Measurements from ENCODE around the gene ARID4A. TPM values are rescaled to one million over a fixed set of nuclear protein-coding genes. Genes with fewer than 3 reads are reported as not detected.

Gene ARID4A
- total and polyA plus RNA-seq, 2 of the 13 experiments (the other 11 are each of a cell fraction or from before 2014, with no cell fraction given) = 7.2 to 9.7 TPM

DNA sequence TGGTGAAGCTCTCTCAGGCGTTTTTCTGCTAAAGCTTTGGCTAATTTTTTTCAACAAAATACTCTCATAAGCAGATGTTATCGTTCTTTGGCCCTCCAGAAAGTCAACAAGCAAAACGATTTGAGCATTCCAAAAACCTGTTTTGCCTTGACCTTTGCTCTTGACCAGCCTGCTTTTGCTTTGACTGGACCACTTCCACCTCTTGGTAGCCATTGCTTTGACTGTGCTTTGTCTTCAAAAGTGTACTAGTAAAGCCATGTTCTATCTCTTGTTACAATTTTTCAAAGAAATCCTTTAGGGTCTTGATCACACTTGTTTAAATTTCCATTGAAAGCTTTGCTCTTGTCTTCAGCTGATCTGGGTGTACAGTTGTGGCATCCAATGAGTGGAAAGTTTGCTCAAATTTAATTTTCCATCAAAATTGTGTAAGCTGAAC, 10.7 kb upstream of the ARID4A start (continued):
- TF ChIP-seq E2F1 (CRISPR knock-in tag; IDR thresholded peaks at IDR 0.05) (no peak), NFATC3 (CRISPR knock-in tag; IDR thresholded peaks at IDR 0.05) (no peak), ZNF512 (CRISPR knock-in tag; IDR thresholded peaks at IDR 0.05) (no peak), ZNF30 (CRISPR knock-in tag; IDR thresholded peaks at IDR 0.05) (no peak), REL (CRISPR knock-in tag; conservative IDR thresholded peaks at IDR 0.05) (no peak), RAD21 (CRISPR knock-in tag; IDR thresholded peaks at IDR 0.05) (0 out of 2 replicates have a peak, but pooled peaks have one; percentile 27), NCOA2 (CRISPR knock-in tag; IDR thresholded peaks at IDR 0.05) (peak; percentile 85), SUZ12 (IDR thresholded peaks at IDR 0.05; ENCODE audit: low read depth, low read length) (no peak), ATF7-NPFF (CRISPR knock-in tag; IDR thresholded peaks at IDR 0.05; ENCODE audit: low read depth) (no peak), TRIM22 (IDR thresholded peaks at IDR 0.05) (no peak), ZIK1 (CRISPR knock-in tag; IDR thresholded peaks at IDR 0.05; ENCODE audit: borderline replicate concordance, low read depth) (no peak), PAF1 (CRISPR knock-in tag; IDR thresholded peaks at IDR 0.05) (no peak), SRSF1 (optimal IDR thresholded peaks at IDR 0.05; ENCODE audit: low read depth, low read length) (no peak), GPN1 (CRISPR knock-in tag; IDR thresholded peaks at IDR 0.05; ENCODE audit: borderline replicate concordance) (no peak)
- TF ChIP-seq, protein P1, sequence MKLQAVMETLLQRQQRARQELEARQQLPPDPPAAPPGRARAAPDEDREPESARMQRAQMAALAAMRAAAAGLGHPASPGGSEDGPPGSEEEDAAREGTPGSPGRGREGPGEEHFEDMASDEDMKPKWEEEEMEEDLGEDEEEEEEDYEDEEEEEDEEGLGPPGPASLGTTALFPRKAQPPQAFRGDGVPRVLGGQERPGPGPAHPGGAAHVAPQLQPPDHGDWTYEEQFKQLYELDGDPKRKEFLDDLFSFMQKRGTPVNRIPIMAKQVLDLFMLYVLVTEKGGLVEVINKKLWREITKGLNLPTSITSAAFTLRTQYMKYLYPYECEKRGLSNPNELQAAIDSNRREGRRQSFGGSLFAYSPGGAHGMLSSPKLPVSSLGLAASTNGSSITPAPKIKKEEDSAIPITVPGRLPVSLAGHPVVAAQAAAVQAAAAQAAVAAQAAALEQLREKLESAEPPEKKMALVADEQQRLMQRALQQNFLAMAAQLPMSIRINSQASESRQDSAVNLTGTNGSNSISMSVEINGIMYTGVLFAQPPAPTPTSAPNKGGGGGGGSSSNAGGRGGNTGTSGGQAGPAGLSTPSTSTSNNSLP (IDR thresholded peaks at IDR 0.05; ENCODE audit: low read depth, low read length) = no peak
- TF ChIP-seq, protein P2, sequence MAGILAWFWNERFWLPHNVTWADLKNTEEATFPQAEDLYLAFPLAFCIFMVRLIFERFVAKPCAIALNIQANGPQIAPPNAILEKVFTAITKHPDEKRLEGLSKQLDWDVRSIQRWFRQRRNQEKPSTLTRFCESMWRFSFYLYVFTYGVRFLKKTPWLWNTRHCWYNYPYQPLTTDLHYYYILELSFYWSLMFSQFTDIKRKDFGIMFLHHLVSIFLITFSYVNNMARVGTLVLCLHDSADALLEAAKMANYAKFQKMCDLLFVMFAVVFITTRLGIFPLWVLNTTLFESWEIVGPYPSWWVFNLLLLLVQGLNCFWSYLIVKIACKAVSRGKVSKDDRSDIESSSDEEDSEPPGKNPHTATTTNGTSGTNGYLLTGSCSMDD (CRISPR knock-in tag; IDR thresholded peaks at IDR 0.05) = no peak
- TF ChIP-seq, protein P3, sequence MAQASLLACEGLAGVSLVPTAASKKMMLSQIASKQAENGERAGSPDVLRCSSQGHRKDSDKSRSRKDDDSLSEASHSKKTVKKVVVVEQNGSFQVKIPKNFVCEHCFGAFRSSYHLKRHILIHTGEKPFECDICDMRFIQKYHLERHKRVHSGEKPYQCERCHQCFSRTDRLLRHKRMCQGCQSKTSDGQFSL (CRISPR knock-in tag; IDR thresholded peaks at IDR 0.05) = no peak
- TF ChIP-seq, protein P4, sequence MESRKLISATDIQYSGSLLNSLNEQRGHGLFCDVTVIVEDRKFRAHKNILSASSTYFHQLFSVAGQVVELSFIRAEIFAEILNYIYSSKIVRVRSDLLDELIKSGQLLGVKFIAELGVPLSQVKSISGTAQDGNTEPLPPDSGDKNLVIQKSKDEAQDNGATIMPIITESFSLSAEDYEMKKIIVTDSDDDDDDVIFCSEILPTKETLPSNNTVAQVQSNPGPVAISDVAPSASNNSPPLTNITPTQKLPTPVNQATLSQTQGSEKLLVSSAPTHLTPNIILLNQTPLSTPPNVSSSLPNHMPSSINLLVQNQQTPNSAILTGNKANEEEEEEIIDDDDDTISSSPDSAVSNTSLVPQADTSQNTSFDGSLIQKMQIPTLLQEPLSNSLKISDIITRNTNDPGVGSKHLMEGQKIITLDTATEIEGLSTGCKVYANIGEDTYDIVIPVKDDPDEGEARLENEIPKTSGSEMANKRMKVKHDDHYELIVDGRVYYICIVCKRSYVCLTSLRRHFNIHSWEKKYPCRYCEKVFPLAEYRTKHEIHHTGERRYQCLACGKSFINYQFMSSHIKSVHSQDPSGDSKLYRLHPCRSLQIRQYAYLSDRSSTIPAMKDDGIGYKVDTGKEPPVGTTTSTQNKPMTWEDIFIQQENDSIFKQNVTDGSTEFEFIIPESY (CRISPR knock-in tag; IDR thresholded peaks at IDR 0.05) = no peak
- TF ChIP-seq, protein P5, sequence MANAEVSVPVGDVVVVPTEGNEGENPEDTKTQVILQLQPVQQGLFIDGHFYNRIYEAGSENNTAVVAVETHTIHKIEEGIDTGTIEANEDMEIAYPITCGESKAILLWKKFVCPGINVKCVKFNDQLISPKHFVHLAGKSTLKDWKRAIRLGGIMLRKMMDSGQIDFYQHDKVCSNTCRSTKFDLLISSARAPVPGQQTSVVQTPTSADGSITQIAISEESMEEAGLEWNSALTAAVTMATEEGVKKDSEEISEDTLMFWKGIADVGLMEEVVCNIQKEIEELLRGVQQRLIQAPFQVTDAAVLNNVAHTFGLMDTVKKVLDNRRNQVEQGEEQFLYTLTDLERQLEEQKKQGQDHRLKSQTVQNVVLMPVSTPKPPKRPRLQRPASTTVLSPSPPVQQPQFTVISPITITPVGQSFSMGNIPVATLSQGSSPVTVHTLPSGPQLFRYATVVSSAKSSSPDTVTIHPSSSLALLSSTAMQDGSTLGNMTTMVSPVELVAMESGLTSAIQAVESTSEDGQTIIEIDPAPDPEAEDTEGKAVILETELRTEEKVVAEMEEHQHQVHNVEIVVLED (CRISPR knock-in tag; IDR thresholded peaks at IDR 0.05; ENCODE audit: borderline replicate concordance) = no peak; the same call in 1 of the 2 replicates

Measured in HepG2 (cell line).